ENCODE results near the gene CLCN2.

The CLCN2 gene

DNA sequence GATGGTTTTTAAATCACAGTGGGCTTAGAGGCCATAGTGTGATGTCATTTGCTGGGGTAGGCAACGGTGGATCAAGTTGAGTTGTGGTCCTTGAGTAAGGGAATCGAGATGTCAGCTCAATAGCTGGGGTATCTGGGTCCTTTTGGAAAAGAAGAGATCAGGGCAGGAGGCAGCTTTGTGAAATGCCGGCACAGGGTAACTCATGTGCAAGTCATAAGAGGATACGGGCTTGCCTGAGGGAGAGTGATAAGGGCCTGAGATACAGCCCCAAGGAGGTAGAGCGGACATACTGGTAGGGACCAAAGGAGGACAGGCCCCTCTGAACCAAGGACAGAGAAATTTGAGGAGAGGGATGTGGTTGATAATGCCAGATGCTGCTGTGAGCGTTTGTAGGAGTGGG lies 28.2 kb downstream of the CLCN2 start:
- Histone ChIP-seq H3K36me3 (ENCODE audit: low read length) (peaks cover 30% of the 10 kb centered on the region; the same call in 1 of the 2 replicates), H3K9me2 (replicated peaks; ENCODE audit: insufficient read depth, low read length) (no peaks in the 10 kb centered on the region), H3K27ac (ENCODE audit: low read depth, low read length) (no peak overlapping the region), H3K4me3 (ENCODE audit: insufficient read depth, low read length, poor library complexity, severe bottlenecking) (no peak overlapping the region), H4K20me1 (ENCODE audit: low read depth, low read length) (peaks cover 3% of the 10 kb centered on the region; the same call in 1 of the 2 replicates), H3K9ac (ENCODE audit: low read length) (no peak overlapping the region), H3K4me2 (ENCODE audit: low read depth, low read length, poor library complexity, severe bottlenecking) (no peak overlapping the region), H3K27me3 (ENCODE audit: low read length) (no peaks in the 10 kb centered on the region), H2AFZ (ENCODE audit: low read depth, low read length, severe bottlenecking) (no peak overlapping the region), H3F3A (ENCODE audit: insufficient read depth) (peaks cover 46% of the 10 kb centered on the region), H3K9me3 (ENCODE audit: insufficient read depth, low read length) (no peaks in the 10 kb centered on the region), H3K79me2 (ENCODE audit: insufficient read depth, low read length) (no peaks in the 10 kb centered on the region)
- TF ChIP-seq EZH2phosphoT487 (conservative IDR thresholded peaks at IDR 0.05; ENCODE audit: low read length), result no peak
- TF ChIP-seq, protein P1, sequence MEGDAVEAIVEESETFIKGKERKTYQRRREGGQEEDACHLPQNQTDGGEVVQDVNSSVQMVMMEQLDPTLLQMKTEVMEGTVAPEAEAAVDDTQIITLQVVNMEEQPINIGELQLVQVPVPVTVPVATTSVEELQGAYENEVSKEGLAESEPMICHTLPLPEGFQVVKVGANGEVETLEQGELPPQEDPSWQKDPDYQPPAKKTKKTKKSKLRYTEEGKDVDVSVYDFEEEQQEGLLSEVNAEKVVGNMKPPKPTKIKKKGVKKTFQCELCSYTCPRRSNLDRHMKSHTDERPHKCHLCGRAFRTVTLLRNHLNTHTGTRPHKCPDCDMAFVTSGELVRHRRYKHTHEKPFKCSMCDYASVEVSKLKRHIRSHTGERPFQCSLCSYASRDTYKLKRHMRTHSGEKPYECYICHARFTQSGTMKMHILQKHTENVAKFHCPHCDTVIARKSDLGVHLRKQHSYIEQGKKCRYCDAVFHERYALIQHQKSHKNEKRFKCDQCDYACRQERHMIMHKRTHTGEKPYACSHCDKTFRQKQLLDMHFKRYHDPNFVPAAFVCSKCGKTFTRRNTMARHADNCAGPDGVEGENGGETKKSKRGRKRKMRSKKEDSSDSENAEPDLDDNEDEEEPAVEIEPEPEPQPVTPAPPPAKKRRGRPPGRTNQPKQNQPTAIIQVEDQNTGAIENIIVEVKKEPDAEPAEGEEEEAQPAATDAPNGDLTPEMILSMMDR (IDR thresholded peaks at IDR 0.05; ENCODE audit: insufficient read depth, low read length, poor library complexity, severe bottlenecking), result no peak

DNA sequence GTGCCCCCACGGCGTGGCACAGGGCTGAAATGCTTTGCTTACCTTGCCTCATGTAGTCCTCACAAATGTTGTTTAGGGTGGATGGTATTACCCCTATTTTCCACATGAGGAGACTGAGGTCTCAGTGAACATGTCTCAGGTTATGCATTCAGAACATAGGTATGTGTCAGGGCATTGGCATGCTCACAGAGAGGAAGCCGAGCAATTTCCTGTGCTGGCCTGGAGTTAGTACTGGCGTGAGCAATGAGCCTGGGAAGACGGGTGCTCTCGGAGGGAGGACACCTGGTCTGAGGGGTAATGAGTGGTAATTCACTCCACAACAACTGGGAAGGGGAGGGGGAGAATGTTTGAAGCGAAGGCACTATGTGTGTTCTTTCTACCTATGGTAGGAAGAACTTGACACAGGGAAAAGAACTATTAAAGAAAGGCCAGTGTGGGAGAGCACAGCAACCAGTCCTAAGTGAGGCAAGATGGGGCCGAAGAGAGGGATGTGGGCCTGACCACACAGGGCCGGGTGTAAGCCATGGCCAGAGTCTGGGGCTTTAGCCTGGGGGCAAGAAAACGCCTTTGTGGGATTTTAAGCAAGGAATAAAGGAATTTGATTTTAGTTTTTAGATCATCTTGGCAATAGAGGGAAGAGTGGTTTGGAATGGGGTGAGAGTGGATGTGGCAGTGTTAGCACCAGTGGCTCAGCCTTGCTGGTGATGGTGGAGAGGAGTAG lies 28.9 kb downstream of the CLCN2 start:
- Histone ChIP-seq H3K79me2 (ENCODE audit: insufficient read depth, low read length) (no peaks in the 10 kb centered on the region), H3K36me3 (ENCODE audit: low read length) (peaks cover 30% of the 10 kb centered on the region; the same call in 1 of the 2 replicates), H4K20me1 (ENCODE audit: low read depth, low read length) (peaks cover 3% of the 10 kb centered on the region; the same call in 1 of the 2 replicates)

DNA sequence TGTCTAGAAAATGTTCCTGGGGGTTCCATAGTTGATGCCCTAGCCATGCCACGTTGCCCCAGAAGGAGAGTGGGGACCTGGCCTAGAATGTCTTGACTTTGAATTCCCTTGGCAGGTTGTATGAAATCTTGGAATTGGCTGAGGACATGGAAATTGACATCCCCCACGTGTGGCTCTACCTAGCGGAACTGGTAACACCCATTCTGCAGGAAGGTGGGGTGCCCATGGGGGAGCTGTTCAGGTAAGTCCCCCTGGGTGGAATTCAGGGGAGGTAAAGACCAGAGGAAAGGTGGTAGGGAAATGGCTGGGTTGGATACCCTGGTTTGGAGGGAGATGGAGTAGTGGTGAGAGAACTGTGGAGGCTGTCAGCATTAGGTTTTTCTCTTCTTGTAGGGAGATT lies 32.9 kb downstream of the CLCN2 start:
- no peaks in the 10 kb centered on the region for H3K9me3 ChIP-seq (ENCODE audit: insufficient read depth, low read length)
- no peak overlapping the region for H2AFZ ChIP-seq (ENCODE audit: low read depth, low read length, severe bottlenecking)
- H4K20me1 ChIP-seq (ENCODE audit: low read depth, low read length), result no peaks in the 10 kb centered on the region; the same call in 1 of the 2 replicates
- peaks cover 50% of the 10 kb centered on the region for H3K36me3 ChIP-seq (ENCODE audit: low read length)
- no peak overlapping the region for H3K4me2 ChIP-seq (ENCODE audit: low read depth, low read length, poor library complexity, severe bottlenecking)
- H3K4me3 ChIP-seq (ENCODE audit: insufficient read depth, low read length, poor library complexity, severe bottlenecking), result no peak overlapping the region
- TF ChIP-seq EZH2phosphoT487 (conservative IDR thresholded peaks at IDR 0.05; ENCODE audit: low read length), result no peak
- TF ChIP-seq, protein P1 (IDR thresholded peaks at IDR 0.05; ENCODE audit: insufficient read depth, low read length, poor library complexity, severe bottlenecking), result no peak
- no peak overlapping the region for H3K9ac ChIP-seq (ENCODE audit: low read length)
- H3K27me3 ChIP-seq (ENCODE audit: low read length), result no peaks in the 10 kb centered on the region
- H3F3A ChIP-seq (ENCODE audit: insufficient read depth), result peaks cover 25% of the 10 kb centered on the region
- H3K79me2 ChIP-seq (ENCODE audit: insufficient read depth, low read length), result no peaks in the 10 kb centered on the region
- no peak overlapping the region for H3K27ac ChIP-seq (ENCODE audit: low read depth, low read length)
- no peaks in the 10 kb centered on the region for H3K9me2 ChIP-seq (replicated peaks; ENCODE audit: insufficient read depth, low read length)

More for the DNA sequence above, 28.9 kb downstream of the CLCN2 start:
- Histone ChIP-seq H2AFZ (ENCODE audit: low read depth, low read length, severe bottlenecking) (no peak overlapping the region), H3K27me3 (ENCODE audit: low read length) (no peaks in the 10 kb centered on the region), H3K27ac (ENCODE audit: low read depth, low read length) (no peak overlapping the region), H3K9me3 (ENCODE audit: insufficient read depth, low read length) (no peaks in the 10 kb centered on the region), H3K9me2 (replicated peaks; ENCODE audit: insufficient read depth, low read length) (no peaks in the 10 kb centered on the region), H3K4me2 (ENCODE audit: low read depth, low read length, poor library complexity, severe bottlenecking) (no peak overlapping the region), H3K4me3 (ENCODE audit: insufficient read depth, low read length, poor library complexity, severe bottlenecking) (no peak overlapping the region), H3K9ac (ENCODE audit: low read length) (no peak overlapping the region), H3F3A (ENCODE audit: insufficient read depth) (peaks cover 46% of the 10 kb centered on the region)
- TF ChIP-seq, protein P1 (IDR thresholded peaks at IDR 0.05; ENCODE audit: insufficient read depth, low read length, poor library complexity, severe bottlenecking), result no peak
- no peak for TF ChIP-seq EZH2phosphoT487 (conservative IDR thresholded peaks at IDR 0.05; ENCODE audit: low read length)

Data from SU-DHL-6 (cell line).